ENCODE data around the gene CD34.

Gene CD34

DNA sequence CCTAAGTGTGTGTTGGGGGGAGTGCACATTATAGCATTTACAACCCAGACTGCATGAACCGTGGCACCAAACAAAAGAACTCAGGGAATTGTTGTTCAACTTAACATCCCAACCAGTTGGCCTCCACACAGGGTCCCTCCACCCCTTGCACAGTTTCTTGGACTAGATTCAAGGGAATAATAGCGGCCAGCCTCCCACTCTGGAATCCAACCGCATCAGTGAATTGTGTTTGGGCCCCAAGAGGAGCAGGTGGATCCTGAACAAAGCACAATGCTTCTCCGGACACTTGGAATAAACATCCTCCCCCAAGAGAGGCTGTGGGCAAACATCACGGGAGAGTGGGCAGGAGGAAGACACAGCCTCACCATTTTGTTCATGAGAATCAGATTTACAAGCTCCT is 18.2 kb downstream of the CD34 start:
- no peak for DNase-seq (ENCODE audit: low read depth, low spot score)
- CTCF ChIA-PET, result interaction anchor here (1.1 to 12.4 kb wide), 6 partner anchors 8 to 353 kb away, joined by 3 to 159 read pairs (median 4); no protein-coding TSS in a partner anchor
- POLR2A ChIA-PET, result no interaction called here
- H3K4me3 ChIP-seq (ENCODE audit: low read depth, low read length), result no peak overlapping the region
- no peak for TF ChIP-seq CTCF (IDR thresholded peaks at IDR 0.05; ENCODE audit: insufficient read depth, low read length, missing control alignments)

DNA sequence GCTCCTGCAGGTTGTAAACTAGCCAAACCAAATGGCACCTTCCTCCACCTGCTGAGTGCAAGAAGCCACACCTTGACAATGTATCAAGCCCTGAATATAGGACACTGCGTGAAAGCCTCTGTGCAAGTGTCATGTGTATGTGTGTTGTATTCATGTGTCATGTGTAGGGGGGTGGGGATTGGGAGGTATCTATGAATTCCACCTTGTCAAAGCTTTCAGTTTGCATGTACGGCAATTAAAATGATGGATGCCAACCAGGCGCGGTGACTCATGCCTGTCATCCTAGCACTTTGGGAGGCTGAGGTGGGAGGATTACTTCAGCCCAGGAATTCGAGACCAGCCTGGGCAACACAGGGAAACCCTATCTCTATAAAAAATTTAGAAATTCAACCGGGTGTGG is 19.8 kb downstream of the CD34 start:
- no peak for TF ChIP-seq CTCF (IDR thresholded peaks at IDR 0.05; ENCODE audit: insufficient read depth, low read length, missing control alignments)
- CTCF ChIA-PET, result interaction anchor here (1.5 to 12.4 kb wide), 2 partner anchors 22 to 70 kb away, joined by 5 to 159 read pairs; no protein-coding TSS in a partner anchor
- no peak for DNase-seq (ENCODE audit: low read depth, low spot score)
- POLR2A ChIA-PET, result no interaction called here
- H3K4me3 ChIP-seq (ENCODE audit: low read depth, low read length), result no peak overlapping the region

DNA sequence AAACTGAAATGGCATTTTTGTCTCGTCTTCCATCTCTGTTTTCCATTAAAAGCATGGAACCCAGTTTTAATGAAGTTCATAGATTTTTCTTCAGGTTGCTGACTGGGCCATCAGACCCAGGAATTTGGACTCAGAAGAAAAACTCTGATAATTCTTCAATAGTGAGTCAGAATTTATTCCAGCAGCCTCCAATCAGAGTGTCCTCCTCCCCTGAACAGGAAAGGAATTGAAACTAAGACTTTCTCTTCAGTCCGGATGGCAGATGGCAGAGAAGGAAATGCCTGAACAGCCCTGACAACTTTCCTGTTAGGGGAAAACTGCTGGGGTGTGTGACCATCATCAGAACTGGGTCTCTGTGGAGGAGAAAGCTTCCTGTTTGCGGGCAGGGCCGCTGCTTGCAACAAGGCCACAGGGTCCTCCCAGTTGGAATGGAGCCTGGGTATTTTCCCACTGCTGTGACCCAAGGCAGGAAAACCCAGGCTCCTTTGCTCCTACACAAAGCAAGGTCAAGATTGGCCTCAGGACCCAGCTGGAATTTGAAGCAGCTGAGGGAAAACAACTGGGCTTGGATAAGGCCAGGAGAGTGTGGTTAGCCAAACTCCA is 20.7 kb downstream of the CD34 start:
- ChIA-PET POLR2A (no interaction called here), CTCF (interaction anchor here (1.5 to 12.4 kb wide), 2 partner anchors 21 to 71 kb away, joined by 5 to 159 read pairs; no protein-coding TSS in a partner anchor)
- peak; percentile 36 for DNase-seq (ENCODE audit: low read depth, low spot score)
- TF ChIP-seq CTCF (IDR thresholded peaks at IDR 0.05; ENCODE audit: insufficient read depth, low read length, missing control alignments), result no peak
- H3K4me3 ChIP-seq (ENCODE audit: low read depth, low read length), result peak overlapping the region; percentile 31

DNA sequence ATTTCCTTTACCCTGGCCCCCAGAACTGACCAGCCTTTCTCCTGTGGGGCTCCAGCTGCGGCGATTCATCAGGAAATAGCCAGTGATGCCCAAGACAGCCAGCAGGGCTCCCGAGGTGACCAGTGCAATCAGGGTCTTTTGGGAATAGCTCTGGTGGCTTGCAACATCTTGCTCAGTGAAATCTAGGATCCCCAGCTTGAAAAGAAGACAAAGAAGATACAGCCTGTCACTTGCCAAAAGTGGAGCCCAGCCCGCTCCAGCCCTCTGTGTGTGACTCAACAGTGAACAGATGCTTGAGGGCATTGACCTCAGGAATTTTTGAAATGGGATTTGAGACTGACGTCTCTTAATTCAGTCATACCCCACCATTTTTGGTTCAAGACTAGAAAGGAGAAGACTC is 22.3 kb downstream of the CD34 start:
- no peak overlapping the region for H3K4me3 ChIP-seq (ENCODE audit: low read depth, low read length)
- TF ChIP-seq CTCF (IDR thresholded peaks at IDR 0.05; ENCODE audit: insufficient read depth, low read length, missing control alignments), result no peak
- no peak for DNase-seq (ENCODE audit: low read depth, low spot score)
- CTCF ChIA-PET, result interaction anchor here (3.3 to 10.0 kb wide), 7 partner anchors 9 to 111 kb away, joined by 13 to 429 read pairs (median 104); no protein-coding TSS in a partner anchor
- POLR2A ChIA-PET, result interaction anchor here (2.4 kb wide), 1 partner anchor 74 kb away, joined by 7 read pairs; no protein-coding TSS in a partner anchor

GRCh38 chr1:207887542-207888201 is 23.3 kb downstream of the CD34 start:
- no peak for TF ChIP-seq CTCF (IDR thresholded peaks at IDR 0.05; ENCODE audit: insufficient read depth, low read length, missing control alignments)
- ChIA-PET CTCF (interaction anchor here (0.9 to 10.0 kb wide), 17 partner anchors 9 to 357 kb away, joined by 3 to 429 read pairs (median 11); no protein-coding TSS in a partner anchor), POLR2A (interaction anchor here (2.4 kb wide), 1 partner anchor 75 kb away, joined by 7 read pairs; no protein-coding TSS in a partner anchor)
- DNase-seq (ENCODE audit: low read depth, low spot score), result no peak
- H3K4me3 ChIP-seq (ENCODE audit: low read depth, low read length), result no peak overlapping the region

DNA sequence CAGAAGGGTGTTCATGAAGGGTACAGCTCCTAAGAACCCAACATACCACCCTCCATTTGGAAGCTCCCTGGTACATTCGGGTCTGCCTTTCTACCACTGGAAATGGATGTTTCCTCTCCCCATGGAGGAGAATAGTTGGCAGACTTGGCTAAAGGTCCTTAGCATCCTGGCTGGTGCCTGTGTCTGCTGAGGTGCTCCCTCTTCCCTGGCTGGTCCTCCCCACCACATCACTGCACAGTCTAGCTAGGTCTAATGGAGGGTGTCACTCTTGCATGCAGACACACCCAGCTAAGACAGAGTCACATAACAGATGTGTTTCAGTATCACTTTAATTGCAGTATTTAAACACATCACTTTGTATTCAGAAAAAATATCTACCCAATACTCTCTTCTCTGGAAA is 24.7 kb downstream of the CD34 start:
- no peak for DNase-seq (ENCODE audit: low read depth, low spot score)
- no peak overlapping the region for H3K4me3 ChIP-seq (ENCODE audit: low read depth, low read length)
- ChIA-PET CTCF (interaction anchor here (1.0 to 10.0 kb wide), 27 partner anchors 8 to 359 kb away, joined by 3 to 429 read pairs (median 11); no protein-coding TSS in a partner anchor), POLR2A (interaction anchor here (2.4 kb wide), 1 partner anchor 77 kb away, joined by 7 read pairs; no protein-coding TSS in a partner anchor)
- TF ChIP-seq CTCF (IDR thresholded peaks at IDR 0.05; ENCODE audit: insufficient read depth, low read length, missing control alignments), result no peak

Measured in AG04449 (cell line).